Erythroblast (primary cell): Measurements from ENCODE around the gene MAP3K9.

Experiments used
- GATA1 ChIP-seq: IDR thresholded peaks from 2 replicates; pipeline ENCODE4 v1.6.1; 2011; ENCODE audit warnings: low read depth, mild to moderate bottlenecking, control low read depth, low read length, moderate library complexity
- POLR2A ChIP-seq: IDR thresholded peaks from 2 replicates; pipeline ENCODE4 v1.6.1; 2011; ENCODE audit warnings: mild to moderate bottlenecking, low read length

- no peak for TF ChIP-seq POLR2A
- TF ChIP-seq GATA1, result no peak
These were observed 111.0 kb downstream of the MAP3K9 start for GRCh38 chr14:70698288-70698687.
